ENCODE measurements around the gene TMEM270. TPM values are rescaled to one million over a fixed set of nuclear protein-coding genes. Genes with fewer than 3 reads are reported as not detected.

Gene TMEM270
- total RNA-seq, 1 experiment from 2014 or later = 0.72 TPM

GRCh38 chr7:73879977-73880681 lies 19.2 kb downstream of the TMEM270 start:
- no peaks in the 10 kb centered on the region for H3K36me3 ChIP-seq (ENCODE audit: control insufficient read depth, insufficient read depth, low read length)
- H3K4me3 ChIP-seq (ENCODE audit: low read depth in 2 of 2, low read length in 2 of 2) = no peak overlapping the region
- POLR2A ChIA-PET = no interaction called here
- no peak for DNase-seq (ENCODE audit: low read depth, low spot score)
- no TSS peak for BruUV-seq (replicated peaks)
- peak; percentile 19; the same call in 1 of the 2 replicates for ATAC-seq
- H3K4me1 ChIP-seq (ENCODE audit: control insufficient read depth, insufficient read depth, low read length) = 0 out of 2 replicates have a peak, but pooled peaks cover 4% of the 10 kb centered on the region
- TF ChIP-seq POLR2AphosphoS5 (IDR thresholded peaks at IDR 0.05; ENCODE audit: low read depth, low read length) (no peak), TCF7L2 (IDR thresholded peaks at IDR 0.05; ENCODE audit: low read depth, low read length) (no peak), REST (IDR thresholded peaks at IDR 0.05; ENCODE audit: insufficient read depth in 1 of 2, low read depth in 2 of 2, low read length in 1 of 2) (no peak), SIN3A (IDR thresholded peaks at IDR 0.05; ENCODE audit: borderline replicate concordance, insufficient read depth, low read depth, low read length) (no peak), CTCF (IDR thresholded peaks at IDR 0.05) (no peak)
- intact Hi-C loops (cut with micrococcal nuclease; ENCODE audit: unreplicated experiment) = no loop called here
- no peaks in the 10 kb centered on the region for H3K27me3 ChIP-seq (ENCODE audit: control insufficient read depth, insufficient read depth, low read length)
- CTCF ChIA-PET = interaction anchor here (0.7 kb wide), 1 partner anchor 295 kb away, joined by 3 read pairs; no protein-coding TSS in a partner anchor
- H3K9me3 ChIP-seq (ENCODE audit: control insufficient read depth, insufficient read depth, low read depth, low read length) = no peaks in the 10 kb centered on the region
- in situ Hi-C loops (cut with HindIII; ENCODE audit: low pct_unique_long_range_greater_than_20kb, low sequenced_read_pairs) = no loop called here
- H3K27ac ChIP-seq (ENCODE audit: low read length) = no peak overlapping the region

- ChIA-PET POLR2A (no interaction called here), CTCF (interaction anchor here (0.7 kb wide), 1 partner anchor 296 kb away, joined by 3 read pairs; no protein-coding TSS in a partner anchor)
- H3K36me3 ChIP-seq (ENCODE audit: control insufficient read depth, insufficient read depth, low read length) = no peaks in the 10 kb centered on the region
- H3K4me1 ChIP-seq (ENCODE audit: control insufficient read depth, insufficient read depth, low read length) = 0 out of 2 replicates have a peak, but pooled peaks cover 4% of the 10 kb centered on the region
- no peaks in the 10 kb centered on the region for H3K27me3 ChIP-seq (ENCODE audit: control insufficient read depth, insufficient read depth, low read length)
- DNase-seq (ENCODE audit: low read depth, low spot score) = no peak
- intact Hi-C loops (cut with micrococcal nuclease; ENCODE audit: unreplicated experiment) = no loop called here
- TF ChIP-seq REST (IDR thresholded peaks at IDR 0.05; ENCODE audit: insufficient read depth in 1 of 2, low read depth in 2 of 2, low read length in 1 of 2) (no peak), SIN3A (IDR thresholded peaks at IDR 0.05; ENCODE audit: borderline replicate concordance, insufficient read depth, low read depth, low read length) (no peak), TCF7L2 (IDR thresholded peaks at IDR 0.05; ENCODE audit: low read depth, low read length) (no peak), CTCF (IDR thresholded peaks at IDR 0.05) (no peak), POLR2AphosphoS5 (IDR thresholded peaks at IDR 0.05; ENCODE audit: low read depth, low read length) (no peak)
- H3K9me3 ChIP-seq (ENCODE audit: control insufficient read depth, insufficient read depth, low read depth, low read length) = no peaks in the 10 kb centered on the region
- no peak overlapping the region for H3K27ac ChIP-seq (ENCODE audit: low read length)
- in situ Hi-C loops (cut with HindIII; ENCODE audit: low pct_unique_long_range_greater_than_20kb, low sequenced_read_pairs) = no loop called here
- no TSS peak for BruUV-seq (replicated peaks)
- no peak for ATAC-seq
- H3K4me3 ChIP-seq (ENCODE audit: low read depth in 2 of 2, low read length in 2 of 2) = no peak overlapping the region
Measured at GRCh38 chr7:73880755-73881328, 19.9 kb downstream of the TMEM270 start.

Data from Panc1 (cell line).